ENCODE data around the gene DHTKD1. TPM values are rescaled to one million over a fixed set of nuclear protein-coding genes. Genes with fewer than 3 reads are reported as not detected.

DHTKD1 gene
- total and polyA plus RNA-seq, 12 donors: 8.0 to 44.8 (median 24.7) TPM

DNA sequence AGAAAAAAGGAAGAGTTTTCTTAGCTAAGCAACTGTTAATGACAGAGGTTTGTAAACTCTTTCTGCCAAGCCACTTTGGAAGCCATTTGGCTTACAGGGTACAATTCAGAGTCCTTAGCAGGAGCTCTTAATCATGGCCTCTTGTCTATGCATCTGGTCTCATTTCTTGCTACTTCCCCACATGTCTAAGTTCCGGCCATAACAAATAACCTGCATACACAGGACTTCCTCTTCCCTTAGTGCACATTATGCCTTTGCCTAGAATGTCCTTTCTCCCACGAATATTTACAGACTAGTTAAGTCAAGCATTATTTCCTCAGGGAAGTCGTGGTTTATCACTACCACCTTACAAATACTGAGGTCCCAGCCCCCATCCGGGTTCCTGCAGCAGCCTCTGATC, 17.5 kb upstream of the DHTKD1 start:
- intact Hi-C loops (cut with DNase I): no loop called here
- TF ChIP-seq, protein P1, sequence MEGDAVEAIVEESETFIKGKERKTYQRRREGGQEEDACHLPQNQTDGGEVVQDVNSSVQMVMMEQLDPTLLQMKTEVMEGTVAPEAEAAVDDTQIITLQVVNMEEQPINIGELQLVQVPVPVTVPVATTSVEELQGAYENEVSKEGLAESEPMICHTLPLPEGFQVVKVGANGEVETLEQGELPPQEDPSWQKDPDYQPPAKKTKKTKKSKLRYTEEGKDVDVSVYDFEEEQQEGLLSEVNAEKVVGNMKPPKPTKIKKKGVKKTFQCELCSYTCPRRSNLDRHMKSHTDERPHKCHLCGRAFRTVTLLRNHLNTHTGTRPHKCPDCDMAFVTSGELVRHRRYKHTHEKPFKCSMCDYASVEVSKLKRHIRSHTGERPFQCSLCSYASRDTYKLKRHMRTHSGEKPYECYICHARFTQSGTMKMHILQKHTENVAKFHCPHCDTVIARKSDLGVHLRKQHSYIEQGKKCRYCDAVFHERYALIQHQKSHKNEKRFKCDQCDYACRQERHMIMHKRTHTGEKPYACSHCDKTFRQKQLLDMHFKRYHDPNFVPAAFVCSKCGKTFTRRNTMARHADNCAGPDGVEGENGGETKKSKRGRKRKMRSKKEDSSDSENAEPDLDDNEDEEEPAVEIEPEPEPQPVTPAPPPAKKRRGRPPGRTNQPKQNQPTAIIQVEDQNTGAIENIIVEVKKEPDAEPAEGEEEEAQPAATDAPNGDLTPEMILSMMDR (IDR thresholded peaks at IDR 0.05): no peak
- no peak for TF ChIP-seq POLR2A (IDR thresholded peaks at IDR 0.05)
- WGBS, 4 donors: 56 to 64% (median 60%) methylated on average over 4 of the region's 4 CpGs
- H3K4me1 ChIP-seq (replicated peaks in 1 of 2): peaks cover 7% of the 10 kb centered on the region in 2 donors
- H3K36me3 ChIP-seq (replicated peaks in 1 of 2): no peaks in the 10 kb centered on the region
- no peaks in the 10 kb centered on the region for H3K27me3 ChIP-seq
- H3K4me3 ChIP-seq: no peak overlapping the region
- no peak overlapping the region for H3K27ac ChIP-seq
- no peaks in the 10 kb centered on the region for H3K9me3 ChIP-seq (replicated peaks in 1 of 3)
- DNase-seq: no peak

DNA sequence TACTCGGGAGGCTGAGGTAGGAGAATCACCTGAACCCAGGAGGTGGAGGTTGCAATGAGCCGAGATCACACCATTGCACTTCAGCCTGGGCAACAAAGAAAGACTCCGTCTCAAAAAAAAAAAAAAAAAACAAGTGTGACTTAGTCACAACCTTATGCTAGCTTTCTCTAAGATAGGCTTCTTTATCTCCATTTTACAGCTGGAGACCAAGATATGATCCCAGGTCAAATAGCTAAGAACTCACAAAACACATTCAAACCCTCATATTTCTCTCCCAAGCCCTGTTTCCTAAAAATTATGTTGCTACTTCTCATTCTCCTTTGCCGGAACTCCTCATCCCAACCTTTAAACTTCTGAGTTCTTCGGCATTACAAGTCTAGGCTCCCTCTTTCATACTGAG, 13.0 kb upstream of the DHTKD1 start:
- H3K36me3 ChIP-seq (replicated peaks in 1 of 2): no peaks in the 10 kb centered on the region
- no peak overlapping the region for H3K4me3 ChIP-seq
- no peak for DNase-seq
- 83 to 94% (median 89%) methylated on average over 4 to 5 of the region's 5 CpGs for WGBS, 4 donors
- no peaks in the 10 kb centered on the region for H3K27me3 ChIP-seq
- H3K9me3 ChIP-seq (replicated peaks in 1 of 3): no peaks in the 10 kb centered on the region
- peaks cover 7% of the 10 kb centered on the region in 2 donors for H3K4me1 ChIP-seq (replicated peaks in 1 of 2)
- no peak for TF ChIP-seq POLR2A (IDR thresholded peaks at IDR 0.05)
- TF ChIP-seq, protein P1 (IDR thresholded peaks at IDR 0.05): no peak
- intact Hi-C loops (cut with DNase I): no loop called here
- H3K27ac ChIP-seq: no peak overlapping the region

DNA sequence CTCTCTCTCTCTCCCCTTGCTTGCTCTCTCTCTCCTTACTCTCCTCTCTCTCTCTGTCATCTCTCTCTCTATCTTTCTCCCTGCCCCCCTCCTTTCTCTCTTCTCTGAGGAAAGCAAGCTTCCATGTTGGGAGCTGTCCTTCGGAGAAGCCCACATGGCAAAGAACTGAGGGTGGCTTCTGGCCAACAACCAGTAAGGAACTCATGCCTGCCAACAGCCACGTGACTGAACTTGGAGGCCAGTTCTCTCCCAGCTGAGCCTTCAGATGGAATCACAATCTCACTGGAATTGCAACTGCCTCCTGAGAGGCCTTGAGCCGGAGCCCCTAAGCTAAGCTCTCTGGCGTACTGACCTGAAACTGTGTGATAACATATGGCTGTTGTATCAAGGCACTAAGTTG, 12.0 kb upstream of the DHTKD1 start:
- TF ChIP-seq, protein P1 (IDR thresholded peaks at IDR 0.05): no peak
- no peak for TF ChIP-seq POLR2A (IDR thresholded peaks at IDR 0.05)
- Histone ChIP-seq H3K36me3 (replicated peaks in 1 of 2) (no peaks in the 10 kb centered on the region), H3K4me3 (no peak overlapping the region), H3K4me1 (replicated peaks in 1 of 2) (peaks cover 7% of the 10 kb centered on the region in 2 donors), H3K27me3 (no peaks in the 10 kb centered on the region), H3K9me3 (replicated peaks in 1 of 3) (no peaks in the 10 kb centered on the region), H3K27ac (no peak overlapping the region)
- peak in 6 of 7 donors; percentile 23 to 65 (median 48) for DNase-seq
- WGBS, 4 donors: 33 to 50% (median 41%) methylated on average over 4 of the region's 4 CpGs
- intact Hi-C loops (cut with DNase I): no loop called here

DNA sequence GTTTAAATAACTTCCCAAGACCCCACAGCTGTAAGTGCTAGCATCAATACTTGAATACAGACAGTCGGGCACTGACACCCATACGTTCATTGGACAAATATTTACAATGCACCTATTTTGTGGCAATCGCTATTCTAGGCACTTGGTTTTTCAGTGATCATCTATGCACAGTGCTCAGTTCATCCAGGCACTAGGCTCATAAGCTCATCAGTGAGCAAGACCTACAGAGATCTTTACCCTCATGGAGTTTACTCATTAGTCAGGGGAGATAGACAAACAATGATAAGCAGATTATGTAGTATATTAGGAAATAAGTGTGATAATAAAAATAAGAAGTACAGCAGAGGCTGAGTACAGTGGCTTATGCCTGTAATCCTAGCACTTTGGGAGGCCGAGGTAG, 7.6 kb upstream of the DHTKD1 start:
- 71 to 90% (median 86%) methylated on average over 4 of the region's 4 CpGs for WGBS, 4 donors
- Histone ChIP-seq H3K4me3 (no peak overlapping the region), H3K9me3 (replicated peaks in 1 of 3) (no peaks in the 10 kb centered on the region), H3K4me1 (replicated peaks in 1 of 2) (no peaks in the 10 kb centered on the region), H3K27ac (no peak overlapping the region), H3K36me3 (replicated peaks in 1 of 2) (no peaks in the 10 kb centered on the region), H3K27me3 (no peaks in the 10 kb centered on the region)
- no peak for TF ChIP-seq POLR2A (IDR thresholded peaks at IDR 0.05)
- TF ChIP-seq, protein P1 (IDR thresholded peaks at IDR 0.05): no peak
- intact Hi-C loops (cut with DNase I): no loop called here
- DNase-seq: no peak
